GM18520 (cell line): ENCODE results near the gene SMCO4.
"Not testable (repeated sequence)": the region's sequence is repeated elsewhere in the genome, so short reads cannot be mapped to it uniquely, and the experiment has no call there.

Source experiments
- ATAC-seq: cut with Tn5 transposase; IDR thresholded peaks from one replicate; pipeline ENCODE4 v1.9.1; 2021; ENCODE audit not compliant: unreplicated experiment

Gene SMCO4

GRCh38 chr11:93543292-93543977, at the start of gene SMCO4:
Gene SMCO4, minus strand, starts transcription at chr11:93543391. Its CDS starts 64,202 bp downstream, at chr11:93479189.
- ATAC-seq, result peak; percentile 80

DNA sequence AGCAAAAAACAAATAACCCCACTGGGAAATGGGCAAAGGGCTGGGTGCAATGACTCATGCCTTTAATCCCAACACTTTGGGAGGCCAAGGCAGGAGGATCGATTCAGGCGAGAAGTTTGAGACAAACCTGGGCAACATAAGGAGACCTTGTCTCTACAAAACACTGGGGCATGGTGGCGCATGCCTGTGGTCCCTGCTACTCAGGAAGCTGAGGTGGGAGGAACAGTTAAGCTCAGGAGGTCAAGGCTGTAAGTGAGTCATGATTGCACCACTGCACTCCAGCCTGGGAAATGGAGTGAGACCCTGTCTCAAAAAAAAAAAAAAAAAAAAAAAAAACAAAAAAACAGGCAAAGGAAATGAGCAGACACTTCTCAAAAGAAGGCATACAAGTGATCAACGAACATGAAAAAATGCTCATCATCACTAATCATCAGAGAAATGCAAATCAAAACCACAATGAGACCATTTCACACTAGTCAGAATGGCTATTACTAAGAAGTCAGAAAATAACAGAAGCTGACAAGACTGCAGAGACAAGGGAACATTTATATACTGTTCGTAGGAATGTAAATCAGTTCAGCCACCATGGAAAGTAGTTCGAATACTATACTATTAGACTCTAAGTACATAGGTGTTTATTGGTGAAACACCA, 48.2 kb upstream of the SMCO4 start:
- ATAC-seq, result peak; percentile 98

- no peak for ATAC-seq
Observed at GRCh38 chr11:93589347-93589746, 46.2 kb upstream of the SMCO4 start.

- no peak for ATAC-seq
Observed at GRCh38 chr11:93587858-93588581, 44.8 kb upstream of the SMCO4 start.

- not testable (repeated sequence) for ATAC-seq
Observed at GRCh38 chr11:93587425-93587824, 44.2 kb upstream of the SMCO4 start.

GRCh38 chr11:93585758-93586157, 42.6 kb upstream of the SMCO4 start:
- ATAC-seq, result no peak

- no peak for ATAC-seq
Observed at GRCh38 chr11:93583490-93583889, 40.3 kb upstream of the SMCO4 start.

DNA sequence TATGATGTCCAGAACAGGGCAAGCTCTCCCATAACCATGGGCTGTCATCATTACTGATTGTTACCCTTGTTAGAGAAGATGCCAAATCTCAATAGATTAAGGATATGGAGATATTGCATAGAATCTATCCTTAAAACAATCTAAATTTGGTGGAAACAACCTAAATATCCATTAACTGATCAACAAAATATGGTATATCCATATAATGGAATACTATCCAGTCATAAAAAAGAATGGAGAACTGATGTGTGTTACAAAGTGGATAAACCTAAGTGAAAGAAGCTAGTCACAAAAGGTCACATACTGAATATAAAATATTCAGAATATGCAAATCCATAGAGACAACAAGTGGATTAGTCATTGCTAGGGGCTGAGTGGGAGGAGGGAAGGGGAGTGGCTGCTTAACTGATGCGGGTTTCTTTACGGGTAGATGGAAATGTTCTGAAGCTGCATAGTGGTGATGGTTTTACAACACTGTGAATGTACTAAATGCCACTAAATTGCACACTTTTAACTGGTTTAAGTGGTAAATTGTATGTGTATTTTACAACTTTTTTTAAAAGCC, 36.1 kb upstream of the SMCO4 start:
- ATAC-seq, result no peak

GRCh38 chr11:93577286-93577685, 34.1 kb upstream of the SMCO4 start:
- no peak for ATAC-seq

DNA sequence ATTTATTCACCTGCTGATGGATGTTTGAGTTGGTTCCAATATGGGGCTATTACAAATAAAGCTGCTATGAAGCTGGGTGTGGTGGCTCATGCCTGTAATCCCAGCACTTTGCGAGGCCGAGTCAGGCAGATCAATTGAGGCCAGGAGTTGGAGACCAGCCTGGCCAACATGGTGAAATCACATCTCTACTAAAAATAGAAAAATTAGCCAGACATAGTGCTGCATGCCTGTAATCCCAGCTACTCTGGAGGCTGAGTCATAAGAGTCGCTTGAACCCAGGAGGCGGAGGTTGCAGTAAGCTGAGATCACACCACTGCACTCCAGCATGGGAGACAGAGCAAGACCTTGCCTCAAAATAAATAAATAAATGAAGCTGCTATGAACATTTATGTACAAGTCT, 33.7 kb upstream of the SMCO4 start:
- not testable (repeated sequence) for ATAC-seq

- ATAC-seq, result no peak
Observed at GRCh38 chr11:93574638-93575220, 31.5 kb upstream of the SMCO4 start.

- ATAC-seq, result no peak
Observed at GRCh38 chr11:93573184-93573583, 30.0 kb upstream of the SMCO4 start.

DNA sequence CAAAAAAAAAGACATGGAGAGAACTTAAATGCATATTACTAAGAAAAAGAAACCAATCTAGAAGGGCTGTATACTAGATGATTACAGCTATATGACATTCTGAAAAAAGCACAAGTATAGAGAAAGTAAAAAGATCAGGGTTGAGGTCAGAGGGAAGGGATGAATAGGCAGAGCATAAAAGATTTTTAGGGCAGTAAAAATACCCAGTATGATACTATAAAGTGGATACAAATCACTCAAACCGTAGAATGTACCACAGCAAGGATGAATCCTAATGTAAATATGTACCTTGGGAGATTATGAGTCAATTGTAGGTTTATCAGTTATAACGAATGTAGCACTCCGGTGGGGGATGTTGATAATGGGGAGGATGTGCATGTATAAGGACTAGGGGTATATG, 29.4 kb upstream of the SMCO4 start:
- no peak for ATAC-seq

- ATAC-seq, result no peak
Observed at GRCh38 chr11:93572171-93572570, 29.0 kb upstream of the SMCO4 start.

DNA sequence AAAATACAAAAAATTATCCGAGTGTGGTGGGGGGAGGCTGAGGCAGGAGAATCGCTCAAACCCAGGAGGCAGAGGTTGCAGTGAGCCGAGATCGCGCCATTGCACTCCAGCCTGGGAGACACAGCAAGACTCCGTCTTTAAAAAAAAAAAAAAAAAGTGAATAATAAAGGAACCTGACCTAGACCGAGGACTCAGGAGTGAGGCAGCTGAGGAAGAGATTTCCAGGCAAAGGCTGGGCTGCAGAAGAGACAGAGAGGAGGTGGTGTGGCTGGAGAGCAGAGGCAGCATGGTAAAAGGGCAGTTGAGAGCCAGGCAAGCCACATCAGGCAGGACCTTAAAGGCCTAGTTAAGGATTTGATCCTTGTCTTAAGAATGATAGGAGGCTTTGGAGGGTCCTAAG, 28.4 kb upstream of the SMCO4 start:
- no peak for ATAC-seq

GRCh38 chr11:93570759-93571413, 27.7 kb upstream of the SMCO4 start:
- ATAC-seq, result no peak

- no peak for ATAC-seq
Observed at GRCh38 chr11:93569496-93569895, 26.3 kb upstream of the SMCO4 start.

GRCh38 chr11:93568726-93569125, 25.5 kb upstream of the SMCO4 start:
- no peak for ATAC-seq

- ATAC-seq, result no peak
Observed at GRCh38 chr11:93567401-93567895, 24.3 kb upstream of the SMCO4 start.

- no peak for ATAC-seq
Observed at GRCh38 chr11:93564895-93565294, 21.7 kb upstream of the SMCO4 start.

DNA sequence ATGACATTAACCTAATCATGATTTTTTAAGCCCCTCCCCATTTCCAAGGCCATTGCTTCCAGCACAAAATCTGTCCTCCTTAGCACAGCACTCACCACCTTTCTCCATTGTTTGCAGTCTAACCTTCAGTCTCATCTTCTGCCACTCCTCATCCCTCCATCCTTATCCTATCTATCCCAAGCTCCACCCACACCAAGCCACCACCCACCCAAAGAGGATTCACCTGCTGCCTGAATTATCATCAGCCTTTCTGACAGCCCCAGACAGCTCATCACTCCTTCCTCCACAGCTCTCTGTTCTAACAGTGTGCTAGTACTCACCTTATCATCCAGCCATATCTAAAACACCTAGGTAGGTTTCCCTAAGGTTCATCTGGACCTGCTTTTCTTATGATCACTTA, 20.7 kb upstream of the SMCO4 start:
- ATAC-seq, result no peak
